T-helper 1 cell treated with Interleukin-12 subunit alpha and Interleukin-12 subunit beta and Interleukin-4 antibody, amounts not matched to agents 30 μg/mL and 1 μg/mL, for 36 hours (primary cell): ENCODE data around the gene KCNS1.

Experiments used
- H3K27ac Mint-ChIP-seq: one replicate; pipeline ENCODE4 v1.8.0; 2021; ENCODE audit warnings: mild to moderate bottlenecking, mixed read lengths
- H3K27me3 Mint-ChIP-seq: one replicate; pipeline ENCODE4 v1.8.0; 2021; ENCODE audit warnings: low read depth, mixed read lengths
- H3K36me3 Mint-ChIP-seq: one replicate; pipeline ENCODE4 v1.8.0; 2021; ENCODE audit warnings: low read depth, mixed read lengths
- H3K4me1 Mint-ChIP-seq: one replicate; pipeline ENCODE4 v1.8.0; 2021; ENCODE audit warnings: low read depth, mixed read lengths
- H3K4me3 Mint-ChIP-seq: one replicate; pipeline ENCODE4 v1.8.0; 2021; ENCODE audit warnings: mild to moderate bottlenecking, moderate library complexity, mixed read lengths
- H3K9me3 Mint-ChIP-seq: one replicate; pipeline ENCODE4 v1.8.0; 2021; ENCODE audit warnings: mixed read lengths

The KCNS1 gene

GRCh38 chr20:45114465-45115385, 13.8 kb upstream of the KCNS1 start, which contains the start of gene WFDC5:
WFDC5 (minus strand) TSS chr20:45115174; CDS start chr20:45115083, 91 bp downstream.
- no peaks in the 10 kb centered on the region for H3K9me3 Mint-ChIP-seq
- peaks cover 5% of the 10 kb centered on the region for H3K4me1 Mint-ChIP-seq
- H3K4me3 Mint-ChIP-seq: no peak within 1 kb of the TSS
- H3K36me3 Mint-ChIP-seq: no peaks in the 10 kb centered on the region
- no peak within 1 kb of the TSS for H3K27ac Mint-ChIP-seq
- peaks cover 10% of the 10 kb centered on the region for H3K27me3 Mint-ChIP-seq

- Mint-ChIP-seq H3K27me3 (peaks cover 10% of the 10 kb centered on the region), H3K4me1 (peaks cover 5% of the 10 kb centered on the region), H3K27ac (no peak overlapping the region), H3K4me3 (no peak overlapping the region), H3K36me3 (no peaks in the 10 kb centered on the region), H3K9me3 (no peaks in the 10 kb centered on the region)
Observed at GRCh38 chr20:45113865-45114264, 12.9 kb upstream of the KCNS1 start.

GRCh38 chr20:45112754-45113153, 11.8 kb upstream of the KCNS1 start:
- H3K4me1 Mint-ChIP-seq: peaks cover 5% of the 10 kb centered on the region
- no peak overlapping the region for H3K27ac Mint-ChIP-seq
- peaks cover 6% of the 10 kb centered on the region for H3K27me3 Mint-ChIP-seq
- H3K36me3 Mint-ChIP-seq: no peaks in the 10 kb centered on the region
- H3K4me3 Mint-ChIP-seq: no peak overlapping the region
- no peaks in the 10 kb centered on the region for H3K9me3 Mint-ChIP-seq

- Mint-ChIP-seq H3K27me3 (no peaks in the 10 kb centered on the region), H3K4me1 (peaks cover 5% of the 10 kb centered on the region), H3K36me3 (no peaks in the 10 kb centered on the region), H3K9me3 (no peaks in the 10 kb centered on the region), H3K27ac (no peak overlapping the region), H3K4me3 (no peak overlapping the region)
Observed at GRCh38 chr20:45111799-45112471, 11.0 kb upstream of the KCNS1 start.

- H3K27ac Mint-ChIP-seq: no peak overlapping the region
- no peaks in the 10 kb centered on the region for H3K27me3 Mint-ChIP-seq
- H3K4me1 Mint-ChIP-seq: peaks cover 5% of the 10 kb centered on the region
- H3K4me3 Mint-ChIP-seq: no peak overlapping the region
- no peaks in the 10 kb centered on the region for H3K9me3 Mint-ChIP-seq
- no peaks in the 10 kb centered on the region for H3K36me3 Mint-ChIP-seq
Observed at GRCh38 chr20:45111285-45111684, 10.4 kb upstream of the KCNS1 start.

GRCh38 chr20:45110301-45110700, 9.4 kb upstream of the KCNS1 start:
- peaks cover 4% of the 10 kb centered on the region for H3K4me1 Mint-ChIP-seq
- H3K4me3 Mint-ChIP-seq: no peak overlapping the region
- H3K27me3 Mint-ChIP-seq: peaks cover under 1% of the 10 kb centered on the region
- no peaks in the 10 kb centered on the region for H3K9me3 Mint-ChIP-seq
- no peak overlapping the region for H3K27ac Mint-ChIP-seq
- no peaks in the 10 kb centered on the region for H3K36me3 Mint-ChIP-seq

GRCh38 chr20:45109634-45110033, 8.7 kb upstream of the KCNS1 start:
- Mint-ChIP-seq H3K27me3 (peaks cover 6% of the 10 kb centered on the region), H3K9me3 (no peaks in the 10 kb centered on the region), H3K4me3 (no peak overlapping the region), H3K27ac (no peak overlapping the region), H3K36me3 (no peaks in the 10 kb centered on the region), H3K4me1 (no peaks in the 10 kb centered on the region)

GRCh38 chr20:45105317-45105716, 4.4 kb upstream of the KCNS1 start:
- H3K4me1 Mint-ChIP-seq: peaks cover 4% of the 10 kb centered on the region
- peaks cover 32% of the 10 kb centered on the region for H3K27me3 Mint-ChIP-seq
- no peaks in the 10 kb centered on the region for H3K36me3 Mint-ChIP-seq
- H3K27ac Mint-ChIP-seq: no peak overlapping the region
- H3K4me3 Mint-ChIP-seq: no peak overlapping the region
- H3K9me3 Mint-ChIP-seq: no peaks in the 10 kb centered on the region

GRCh38 chr20:45104786-45105185, 3.9 kb upstream of the KCNS1 start:
- H3K4me1 Mint-ChIP-seq: peaks cover 4% of the 10 kb centered on the region
- no peaks in the 10 kb centered on the region for H3K9me3 Mint-ChIP-seq
- H3K36me3 Mint-ChIP-seq: no peaks in the 10 kb centered on the region
- H3K4me3 Mint-ChIP-seq: no peak overlapping the region
- no peak overlapping the region for H3K27ac Mint-ChIP-seq
- H3K27me3 Mint-ChIP-seq: peaks cover 37% of the 10 kb centered on the region

- peaks cover 4% of the 10 kb centered on the region for H3K4me1 Mint-ChIP-seq
- H3K9me3 Mint-ChIP-seq: no peaks in the 10 kb centered on the region
- no peak overlapping the region for H3K4me3 Mint-ChIP-seq
- no peaks in the 10 kb centered on the region for H3K36me3 Mint-ChIP-seq
- H3K27ac Mint-ChIP-seq: no peak overlapping the region
- H3K27me3 Mint-ChIP-seq: peaks cover 50% of the 10 kb centered on the region
Observed at GRCh38 chr20:45103072-45103471, 2.1 kb upstream of the KCNS1 start.

GRCh38 chr20:45101333-45101850, 465 bp upstream of the KCNS1 start:
- Mint-ChIP-seq H3K4me1 (peaks cover 10% of the 10 kb centered on the region), H3K27me3 (peaks cover 62% of the 10 kb centered on the region), H3K27ac (no peak overlapping the region), H3K9me3 (no peaks in the 10 kb centered on the region), H3K4me3 (no peak overlapping the region), H3K36me3 (no peaks in the 10 kb centered on the region)

GRCh38 chr20:45098103-45098773, 2.7 kb downstream of the KCNS1 start:
- Mint-ChIP-seq H3K9me3 (no peaks in the 10 kb centered on the region), H3K27me3 (peaks cover 50% of the 10 kb centered on the region), H3K27ac (no peak overlapping the region), H3K4me1 (peaks cover 10% of the 10 kb centered on the region), H3K36me3 (no peaks in the 10 kb centered on the region), H3K4me3 (no peak overlapping the region)

GRCh38 chr20:45097485-45098102, 3.3 kb downstream of the KCNS1 start:
- Mint-ChIP-seq H3K9me3 (no peaks in the 10 kb centered on the region), H3K36me3 (no peaks in the 10 kb centered on the region), H3K27ac (no peak overlapping the region), H3K27me3 (peaks cover 47% of the 10 kb centered on the region), H3K4me1 (peaks cover 10% of the 10 kb centered on the region), H3K4me3 (peak overlapping the region; percentile 54)

GRCh38 chr20:45096781-45097180, 4.1 kb downstream of the KCNS1 start:
- Mint-ChIP-seq H3K36me3 (no peaks in the 10 kb centered on the region), H3K4me3 (no peak overlapping the region), H3K27me3 (peaks cover 41% of the 10 kb centered on the region), H3K27ac (no peak overlapping the region), H3K4me1 (peaks cover 10% of the 10 kb centered on the region), H3K9me3 (no peaks in the 10 kb centered on the region)
